ENCODE results near the gene ASAP2.

The ASAP2 gene

DNA sequence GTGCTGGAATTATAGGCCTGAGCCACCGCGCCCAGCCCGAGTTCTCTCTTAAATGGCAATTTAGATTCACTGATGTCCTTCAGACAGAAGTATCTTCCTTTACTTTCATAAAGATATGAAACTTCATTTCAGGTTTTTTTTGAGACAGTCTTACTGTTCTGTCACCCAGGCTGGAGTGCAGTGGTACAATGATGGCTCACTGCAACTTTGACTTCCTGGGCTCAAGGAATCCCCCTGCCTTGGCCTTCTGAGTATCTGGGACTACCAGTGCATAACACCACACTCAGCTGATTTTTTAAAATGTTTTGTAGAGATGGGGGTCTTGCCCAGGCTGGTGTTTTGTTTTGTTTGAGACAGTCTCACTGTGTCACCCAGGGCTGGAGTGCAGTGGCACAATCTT lies 203.5 kb downstream of the ASAP2 start:
- no peak for DNase-seq

DNA sequence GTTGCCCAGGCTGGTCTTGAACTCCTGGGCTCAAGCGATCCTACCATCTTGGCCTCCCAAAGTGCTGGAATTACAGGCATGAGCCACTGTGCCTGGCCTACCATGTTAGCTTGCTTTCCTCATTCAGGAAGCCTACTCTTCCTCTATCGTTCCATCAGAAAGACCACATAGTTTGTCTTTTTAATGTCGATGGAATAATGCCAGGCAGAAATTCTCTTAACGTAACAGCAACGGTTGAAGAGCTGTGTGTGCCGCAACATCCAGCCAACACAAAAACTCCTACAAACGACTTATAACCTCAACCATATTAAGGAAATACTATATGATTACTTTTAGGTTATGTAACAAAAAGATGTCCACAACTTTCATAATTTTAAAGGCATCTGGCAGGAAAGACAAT lies 206.2 kb downstream of the ASAP2 start:
- DNase-seq = no peak

DNA sequence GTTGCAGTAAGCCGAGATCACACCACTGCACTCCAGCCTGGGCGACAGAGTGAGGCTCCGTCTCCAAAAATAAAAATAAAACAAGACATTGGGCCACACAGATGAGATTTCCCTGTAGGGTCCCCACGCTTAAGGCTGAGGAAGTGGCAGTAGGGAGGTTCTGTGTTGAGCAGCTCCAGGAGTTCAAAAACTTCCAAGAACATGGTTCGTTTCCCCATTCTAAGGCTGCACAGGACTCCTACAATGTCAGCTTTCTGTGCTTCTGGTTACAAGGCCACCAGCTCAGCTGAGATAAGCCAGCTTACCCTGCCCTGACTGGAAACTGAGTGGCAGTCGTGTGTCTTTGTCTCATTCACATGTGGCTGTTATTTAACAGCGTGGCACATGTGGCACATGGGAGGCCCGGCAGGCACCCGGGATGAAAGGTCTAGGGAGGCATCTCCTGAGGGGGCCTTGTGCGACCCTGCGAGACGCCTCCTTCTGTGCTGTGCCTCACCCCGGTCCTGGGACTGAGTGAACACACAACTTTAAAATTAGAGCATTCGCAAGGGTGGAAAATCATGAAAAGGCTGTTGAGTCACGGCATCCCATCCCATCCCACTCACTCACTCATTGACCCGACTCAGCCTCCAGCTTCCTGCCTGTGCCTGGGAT lies 209.0 kb downstream of the ASAP2 start:
- no peak for DNase-seq

DNA sequence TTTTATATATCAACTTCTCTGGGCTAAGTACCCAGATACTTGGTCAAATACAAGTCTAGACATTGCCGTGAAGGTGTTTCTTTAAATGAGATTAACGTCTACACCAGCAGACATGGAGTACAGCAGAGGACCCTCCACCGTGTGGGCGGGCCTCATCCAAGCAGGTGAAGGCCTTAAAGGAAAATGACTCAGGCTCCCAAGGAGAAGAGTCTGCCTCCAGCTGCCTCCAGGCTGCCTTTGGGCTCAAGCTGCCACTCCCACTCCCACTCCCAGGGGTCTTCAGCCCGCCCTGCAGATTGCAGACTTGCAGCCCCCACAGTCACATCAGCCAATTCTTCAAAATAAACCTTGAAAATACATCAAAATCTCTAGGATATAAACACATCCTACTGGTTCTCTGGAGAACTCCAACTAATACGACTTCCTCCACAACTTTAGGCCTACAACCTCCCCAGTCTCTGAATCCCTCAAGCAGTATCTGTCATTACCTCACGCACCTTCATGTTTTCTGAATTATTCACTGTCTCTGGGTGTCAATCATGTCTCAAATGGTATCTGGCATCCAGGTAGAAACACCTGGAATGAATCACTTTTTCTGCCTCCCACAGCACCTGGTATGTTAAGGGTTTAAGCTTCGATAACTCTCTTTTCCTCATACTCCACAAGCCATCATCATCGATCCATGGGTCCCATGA lies 209.8 kb downstream of the ASAP2 start:
- no peak for DNase-seq

DNA sequence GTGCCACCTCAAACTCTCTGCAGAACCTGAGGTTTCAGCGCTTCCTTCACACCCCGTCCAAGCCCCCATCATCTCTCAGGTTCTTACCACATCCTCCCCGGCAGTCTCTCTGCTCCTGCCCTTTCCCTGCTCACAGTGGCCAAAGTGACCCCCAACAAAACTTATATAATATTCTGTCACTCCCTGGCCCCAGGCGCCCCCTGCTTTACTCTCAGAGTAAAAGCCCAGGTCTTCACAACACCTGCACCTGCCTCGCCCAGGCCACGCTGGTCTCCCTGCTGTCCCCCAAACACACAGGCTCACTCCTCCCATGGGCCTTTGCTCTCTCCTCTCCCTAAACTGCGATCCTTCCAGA lies 210.3 kb downstream of the ASAP2 start:
- no peak for DNase-seq

DNA sequence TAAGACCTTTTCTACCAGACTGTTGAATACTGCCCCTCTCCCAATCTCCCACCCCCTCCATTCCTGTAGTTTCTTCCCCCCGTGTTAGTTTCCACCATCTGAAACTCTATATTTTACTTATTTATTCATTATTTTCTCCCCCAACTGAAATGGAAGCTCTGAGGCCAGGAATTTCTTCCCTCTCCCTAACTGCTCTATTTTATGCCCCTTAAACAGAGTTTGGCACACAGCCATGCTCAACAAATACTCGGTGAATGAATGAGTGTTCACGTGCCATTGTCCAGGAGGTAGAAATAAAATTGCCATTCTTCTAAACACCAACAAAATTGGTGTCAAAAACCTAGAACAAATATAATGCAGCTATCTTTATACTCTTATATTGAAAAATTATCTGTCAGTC lies 211.1 kb downstream of the ASAP2 start:
- no peak for DNase-seq

DNA sequence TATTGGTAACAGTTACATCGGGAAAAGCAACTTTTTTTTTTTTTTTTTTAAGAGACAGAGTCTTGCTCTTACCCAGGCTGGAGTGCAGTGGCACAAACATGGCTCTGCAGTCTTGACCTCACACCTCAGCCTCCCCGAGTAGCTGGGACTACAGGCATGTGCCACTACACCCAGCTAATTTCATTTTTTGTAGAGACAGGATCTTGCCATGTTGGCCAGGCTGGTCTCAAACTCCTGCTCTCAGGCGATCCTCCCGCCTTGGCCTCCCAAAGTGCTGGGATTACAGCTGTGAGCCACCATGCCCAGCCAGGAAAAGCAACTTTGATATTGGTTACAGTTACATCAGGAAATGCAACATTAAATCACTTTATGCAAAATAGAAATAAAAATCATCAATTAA lies 212.1 kb downstream of the ASAP2 start:
- DNase-seq = no peak

DNA sequence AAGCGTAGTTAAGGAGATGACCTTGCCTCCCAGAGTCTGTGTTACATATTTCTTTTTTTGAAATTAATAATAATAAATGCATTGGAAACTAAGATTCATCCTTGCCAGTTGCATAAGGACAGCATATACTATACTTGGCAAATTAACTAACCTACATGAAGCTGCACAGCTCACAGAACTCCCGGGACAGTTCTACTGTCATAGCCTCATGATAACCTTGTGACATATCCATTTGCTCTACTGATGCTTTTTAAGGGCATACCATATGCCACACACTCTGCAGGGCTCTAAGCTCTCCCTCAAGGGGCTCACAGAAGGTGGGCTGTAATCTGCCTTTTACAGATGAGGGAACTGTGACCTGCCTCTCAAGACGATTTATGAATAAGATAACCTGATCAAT lies 212.9 kb downstream of the ASAP2 start:
- DNase-seq = no peak

DNA sequence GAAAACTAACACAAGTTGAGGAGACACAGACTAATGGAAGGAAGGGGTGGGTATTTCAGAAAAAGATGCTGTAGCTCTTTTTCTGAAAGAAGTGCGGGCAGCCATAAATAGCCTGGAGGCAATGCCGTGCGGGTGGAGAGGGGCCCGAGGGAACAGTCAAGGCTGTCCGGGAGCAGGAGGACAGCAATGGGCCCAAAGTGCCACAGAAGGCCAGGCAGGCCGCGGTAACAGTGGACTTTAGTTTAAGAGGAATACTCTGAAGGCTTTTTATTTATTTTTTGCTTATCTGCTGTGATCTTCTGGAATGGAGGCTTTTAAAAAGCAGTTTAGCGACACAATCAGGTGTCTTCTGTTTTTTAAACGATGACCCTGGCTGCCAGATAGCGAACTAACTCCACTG lies 213.9 kb downstream of the ASAP2 start:
- DNase-seq = no peak

DNA sequence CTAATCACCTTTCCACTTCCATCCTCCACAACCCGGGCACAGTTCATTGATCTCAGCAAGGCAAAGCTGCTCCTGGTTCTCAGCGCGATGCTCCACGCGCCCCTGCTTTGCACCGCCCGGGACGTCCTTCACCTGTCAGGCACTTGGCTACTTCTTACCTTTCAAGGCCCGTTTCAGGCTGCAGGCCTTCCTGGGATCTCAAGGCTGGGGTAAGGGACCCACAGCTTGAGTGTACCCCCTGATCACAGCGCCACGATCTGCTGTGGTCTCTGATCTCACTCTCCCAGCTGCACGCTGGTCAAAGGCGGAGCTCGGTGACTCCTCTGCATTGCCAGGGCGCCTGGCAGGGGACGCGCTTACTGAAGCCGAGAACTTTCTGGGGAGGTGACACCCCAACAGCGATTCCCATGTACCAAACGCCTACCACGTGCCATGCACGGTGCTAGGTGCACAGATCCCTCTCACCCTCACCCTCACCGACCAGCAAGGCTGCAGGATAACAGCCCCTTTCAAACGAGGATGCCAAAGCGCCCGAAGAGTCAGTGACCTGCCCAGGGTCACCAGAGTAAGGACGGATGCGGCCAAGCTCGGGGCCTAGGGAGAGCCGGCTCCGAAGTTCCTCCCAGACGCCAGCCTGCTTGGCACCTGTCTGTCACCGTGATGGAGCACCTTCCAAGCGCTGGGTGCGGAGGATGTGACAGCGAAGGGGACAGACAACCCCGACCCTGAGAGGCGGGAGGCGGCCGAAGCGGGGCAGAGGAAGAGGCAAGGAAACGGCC lies 215.9 kb downstream of the ASAP2 start:
- DNase-seq = peak; percentile 50

DNA sequence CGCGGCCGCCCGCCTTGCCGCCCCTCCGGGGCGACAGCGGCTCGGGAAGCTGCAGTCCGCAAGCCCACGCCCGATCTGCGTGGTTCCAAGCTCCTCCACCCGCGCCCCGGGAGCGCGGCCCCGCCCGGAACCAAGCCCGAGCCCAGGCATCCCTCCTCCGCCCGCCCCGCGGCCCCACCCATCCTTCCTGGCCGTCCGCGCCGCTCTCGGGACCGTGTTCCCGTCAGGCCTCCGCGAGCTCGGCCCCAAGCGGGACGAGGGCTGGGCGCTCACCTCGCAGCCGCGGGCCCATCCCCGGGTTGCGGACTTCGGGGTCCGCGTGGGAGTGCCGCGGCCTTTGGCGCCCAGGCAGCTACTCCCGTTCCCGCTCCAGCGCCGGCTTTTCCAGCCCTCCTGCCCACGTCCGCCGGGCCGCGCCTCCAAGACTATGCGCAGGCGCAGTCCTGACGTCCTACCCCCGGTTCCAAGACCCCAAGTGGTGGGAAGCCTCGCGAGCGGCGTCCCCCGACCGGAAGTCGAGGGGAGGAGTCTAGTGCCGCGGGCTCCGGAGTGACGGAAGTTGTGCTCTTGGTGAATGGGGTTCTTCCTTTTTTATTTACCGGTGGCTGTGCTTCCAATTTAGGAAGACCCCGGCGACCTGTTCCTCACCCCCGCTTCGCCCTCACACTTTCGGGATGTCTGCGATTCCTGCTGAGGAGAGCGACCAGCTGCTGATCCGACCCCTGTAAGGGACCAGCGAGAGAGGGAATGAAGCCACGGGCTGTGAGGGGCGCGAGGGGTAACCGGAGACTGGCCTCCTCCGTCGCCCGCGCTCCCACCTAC lies 216.7 kb downstream of the ASAP2 start, which contains the start of the genes CPSF3 and ITGB1BP1:
CPSF3 (plus strand) TSS at position 555 of the 822 bp plus-strand sequence; CDS start at position 675, 120 bp downstream.
ITGB1BP1 (minus strand) TSS at position 429 of the 822 bp plus-strand sequence. CDS start 4,831 bp downstream, outside the sequence.
- peak; percentile 97 for DNase-seq

DNA sequence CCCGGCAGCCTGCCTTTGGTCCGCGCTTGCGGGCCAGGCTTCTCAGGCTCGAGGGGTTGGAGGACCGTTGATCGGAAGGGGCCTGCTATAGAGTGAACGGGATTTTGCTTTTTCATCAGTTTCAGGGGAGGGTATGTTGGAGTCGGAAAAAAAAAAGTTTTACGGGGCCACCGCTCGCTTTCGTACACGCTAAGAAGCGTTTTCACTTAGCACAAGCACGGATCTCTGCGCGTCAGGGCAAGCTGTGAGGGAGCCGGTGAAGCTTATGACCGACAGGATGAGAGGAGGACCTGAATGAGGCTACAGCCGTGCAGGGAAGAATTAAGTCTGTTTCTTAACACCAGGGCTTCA lies 217.3 kb downstream of the ASAP2 start:
- peak; percentile 28 for DNase-seq

DNA sequence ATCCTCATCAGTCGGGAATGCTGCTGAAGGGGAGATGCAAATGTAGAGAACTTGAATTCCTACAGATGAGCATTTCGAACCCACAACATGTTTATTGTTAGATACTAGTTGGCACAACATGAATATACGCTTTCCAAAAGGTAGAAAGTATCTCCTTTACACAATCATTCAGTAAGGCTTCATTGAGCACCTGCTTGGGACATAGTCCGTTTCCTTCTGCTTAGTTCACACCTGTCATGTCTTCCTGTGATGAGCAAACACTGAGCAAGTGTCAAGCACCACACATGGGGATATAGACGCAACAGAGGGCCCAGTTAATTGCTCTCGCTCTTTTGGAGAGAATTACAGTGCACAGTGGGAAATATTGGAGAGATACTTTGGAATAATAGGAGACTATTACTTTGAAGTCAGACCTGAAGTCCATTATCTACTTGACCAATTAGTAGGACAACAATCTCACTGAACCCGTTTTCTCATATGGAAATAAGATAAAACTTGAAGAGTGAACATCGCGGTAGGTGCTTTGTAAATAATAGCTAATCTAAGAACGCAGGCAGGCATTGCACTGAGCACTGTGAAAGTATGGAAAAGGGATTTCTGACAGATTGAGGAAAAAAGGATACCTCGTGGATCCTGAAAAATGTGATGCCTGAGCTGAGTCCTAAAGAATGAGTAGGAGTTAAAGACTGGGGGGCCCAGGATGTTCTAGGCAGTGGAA lies 218.0 kb downstream of the ASAP2 start:
- DNase-seq = no peak

DNA sequence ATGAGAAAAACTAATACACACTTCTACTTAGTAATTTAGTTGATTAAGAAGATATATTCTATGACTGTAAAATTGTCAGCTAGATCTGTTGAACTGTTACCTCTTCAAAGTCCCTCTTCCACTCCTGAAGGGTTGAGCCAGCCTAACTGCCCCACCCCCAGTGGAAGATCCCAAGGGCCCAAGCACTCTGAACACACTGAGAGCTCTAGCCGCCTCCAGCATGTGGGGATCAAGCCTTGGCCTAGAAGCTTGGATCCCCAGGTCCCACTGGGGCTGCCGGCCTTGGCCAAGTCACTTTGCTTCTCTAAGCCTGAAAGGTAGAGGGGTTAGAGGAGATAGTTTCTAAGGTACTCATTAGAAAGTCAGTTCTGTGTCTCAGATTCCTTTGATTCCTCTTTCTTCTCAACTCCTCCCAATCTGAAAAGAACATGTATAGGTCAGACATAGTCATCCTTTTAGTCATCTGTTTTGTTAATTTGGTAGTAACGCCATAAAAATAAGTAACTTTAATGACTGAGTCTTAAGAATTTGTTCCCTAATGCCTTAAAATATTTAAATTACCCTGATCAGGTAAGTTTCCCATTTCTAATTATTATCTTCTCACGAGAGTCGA lies 222.5 kb downstream of the ASAP2 start:
- no peak for DNase-seq

DNA sequence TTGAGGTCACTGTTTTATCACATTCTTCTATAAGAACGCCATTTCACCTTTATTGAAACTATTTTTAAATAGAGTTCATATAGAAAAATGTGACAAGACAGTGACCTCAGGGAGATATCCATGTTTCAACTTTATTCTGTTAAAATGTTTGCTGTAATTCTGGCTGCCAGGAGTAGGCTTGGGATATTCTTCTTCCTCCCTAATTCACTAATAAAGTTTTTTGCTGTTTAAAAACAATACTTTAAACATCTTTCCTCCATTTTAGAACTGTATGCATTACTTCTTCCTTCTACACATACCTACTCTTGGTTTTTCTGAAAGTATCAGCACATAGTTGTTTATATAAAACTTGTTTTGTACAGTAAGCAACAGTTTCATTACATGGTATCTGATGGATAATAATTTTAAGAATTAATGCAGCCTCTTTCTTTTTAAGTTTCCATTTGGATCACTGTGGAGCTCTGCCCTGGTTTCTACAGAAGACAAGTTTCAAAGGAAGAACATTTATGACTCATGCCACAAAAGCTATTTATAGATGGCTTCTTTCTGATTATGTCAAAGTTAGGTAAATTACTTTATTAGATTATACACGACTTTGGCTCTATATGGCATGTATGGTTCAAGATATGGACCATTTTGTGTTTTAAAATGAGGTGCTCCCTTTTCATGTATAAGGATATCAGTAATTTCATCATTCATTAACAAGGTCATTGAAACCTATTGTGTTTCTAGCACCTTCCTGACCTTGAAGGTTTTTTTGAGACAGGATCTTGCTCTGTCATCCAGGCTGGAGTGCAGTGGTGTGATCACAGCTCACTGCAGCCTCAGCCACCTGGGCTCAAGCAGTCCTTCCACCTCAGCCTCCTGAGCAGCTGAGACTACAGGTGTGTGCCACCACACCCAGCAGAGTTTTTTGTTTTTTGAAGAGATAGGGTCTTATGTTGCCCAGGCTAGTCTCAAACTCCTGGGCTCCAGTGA lies 224.0 kb downstream of the ASAP2 start:
- DNase-seq = no peak

DNA sequence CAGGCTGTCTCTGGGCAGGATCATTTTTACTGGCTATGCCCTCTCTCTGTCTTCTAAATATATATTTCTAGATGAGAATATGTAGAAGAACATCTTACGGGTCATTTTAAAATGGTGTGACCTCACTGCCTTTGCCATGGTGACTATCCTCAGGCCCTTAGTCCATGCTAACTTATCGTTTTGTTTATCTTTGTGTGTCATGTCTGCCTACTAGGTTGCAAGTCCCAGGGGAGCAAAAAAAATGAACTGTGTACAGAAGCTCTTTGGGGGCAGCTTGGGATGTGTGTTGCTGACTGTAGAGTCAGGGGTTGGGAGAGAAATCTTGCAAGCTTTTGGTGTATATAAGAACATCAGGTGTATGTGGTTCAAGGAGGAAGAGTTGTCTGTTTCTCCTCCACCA lies 227.9 kb downstream of the ASAP2 start:
- DNase-seq = no peak

DNA sequence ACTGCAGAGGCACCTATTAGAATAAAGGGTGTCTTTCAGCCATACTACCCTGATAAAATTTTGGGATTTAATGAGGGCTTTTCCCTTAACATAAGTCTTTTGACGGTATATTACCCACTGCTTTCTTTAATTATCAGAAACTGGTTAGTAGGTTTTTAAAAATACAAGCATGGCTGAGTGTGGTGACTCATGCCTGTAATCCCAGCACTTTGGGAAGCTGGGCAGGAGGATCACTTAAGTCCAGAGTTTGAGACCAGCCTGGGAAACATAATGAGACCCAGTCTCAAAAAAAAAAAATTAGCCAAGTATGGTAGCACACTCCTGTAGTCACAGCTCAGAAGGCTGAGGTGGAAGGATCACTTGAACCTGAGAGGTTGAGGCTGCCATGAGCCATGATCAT lies 232.9 kb downstream of the ASAP2 start:
- no peak for DNase-seq

DNA sequence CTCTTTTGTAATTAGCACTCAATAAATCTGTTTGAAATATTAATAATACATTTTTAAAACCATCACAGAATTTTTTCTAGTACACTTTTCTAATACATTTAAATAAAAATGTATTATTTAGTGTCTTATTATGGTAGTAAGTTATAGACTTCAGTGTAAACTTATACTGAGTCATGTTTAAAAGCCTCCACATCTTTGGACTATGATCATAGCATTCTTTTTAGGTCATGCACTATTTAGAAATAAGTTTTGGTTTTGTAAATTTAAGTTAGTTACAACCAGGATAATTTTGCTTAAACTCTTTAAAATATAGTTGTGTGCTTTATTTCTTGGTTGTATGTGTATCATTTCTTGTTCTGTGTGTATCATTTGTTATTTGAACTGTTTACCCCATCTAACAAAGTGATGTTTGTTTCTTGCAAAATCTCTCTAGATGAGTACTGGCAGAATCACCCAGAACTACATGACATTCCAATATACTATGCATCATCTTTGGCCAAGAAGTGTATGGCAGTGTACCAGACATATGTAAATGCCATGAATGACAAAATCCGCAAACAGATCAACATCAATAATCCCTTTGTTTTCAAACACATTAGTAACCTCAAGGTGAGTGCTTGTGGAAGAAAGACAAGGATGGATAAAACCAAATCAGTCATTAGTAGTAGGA lies 233.6 kb downstream of the ASAP2 start:
- no peak for DNase-seq

DNA sequence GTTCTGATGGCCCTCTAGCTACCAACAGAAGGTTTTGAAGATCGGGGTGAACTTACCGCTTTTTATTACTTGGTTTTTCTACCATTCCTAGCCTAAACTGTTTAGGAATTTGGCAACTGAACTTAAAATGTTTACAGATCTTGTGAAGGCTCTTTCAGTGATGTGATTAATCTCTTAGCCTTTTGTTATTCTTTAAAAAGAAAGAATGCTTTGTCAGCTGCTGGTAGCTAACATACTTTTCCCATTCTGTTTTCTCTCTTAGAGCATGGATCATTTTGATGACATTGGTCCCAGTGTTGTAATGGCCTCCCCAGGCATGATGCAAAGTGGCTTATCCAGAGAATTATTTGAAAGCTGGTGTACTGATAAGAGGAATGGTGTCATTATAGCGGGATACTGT lies 234.9 kb downstream of the ASAP2 start:
- no peak for DNase-seq

DNA sequence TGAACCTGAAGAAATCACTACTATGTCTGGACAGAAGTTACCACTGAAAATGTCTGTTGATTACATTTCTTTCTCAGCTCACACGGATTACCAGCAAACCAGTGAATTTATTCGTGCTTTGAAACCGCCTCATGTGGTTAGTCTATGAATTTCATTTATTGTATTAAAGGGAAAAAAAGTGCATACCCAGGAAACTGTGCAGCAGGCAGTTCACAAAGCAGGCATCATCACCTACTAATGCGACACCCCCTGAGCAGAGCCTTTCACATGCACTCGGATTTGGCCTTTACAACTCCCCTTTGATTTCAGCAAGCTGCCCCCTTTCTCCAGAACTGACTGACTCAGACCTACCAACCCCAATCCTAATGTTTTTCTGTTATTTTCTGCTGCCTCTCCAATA lies 236.9 kb downstream of the ASAP2 start:
- DNase-seq = no peak
